GM23338 (cell line): ENCODE results near the gene NXF1. TPM values are rescaled to one million over a fixed set of nuclear protein-coding genes. Genes with fewer than 3 reads are reported as not detected.

Experiments used
- ATAC-seq: fragments of 200-7000 bp; cut with Tn5 transposase; 3 replicates; pipeline ENCODE4 v1.9.1; 2020
- DNase-seq: peaks from one replicate; pipeline ENCODE4 v3.0.0-alpha.2; 2015; ENCODE audit warnings: low spot score
- H2AFZ ChIP-seq: fragments of 200-600 bp; sonication (generic); 2 replicates; pipeline ENCODE4 v1.8.0; 2016; ENCODE audit warnings: antibody characterized with exemption, mild to moderate bottlenecking, moderate library complexity
- H3F3A ChIP-seq: fragments of 200-600 bp; sonication (generic); replicated peaks from 2 replicates; pipeline ENCODE4 v1.8.0; 2017; ENCODE audit warnings: antibody characterized with exemption, mixed run types, low read depth
- H3K27ac ChIP-seq: fragments of 200-600 bp; sonication (generic); 2 replicates; pipeline ENCODE4 v1.6.1; 2016; ENCODE audit warnings: low read depth
- H3K27me3 ChIP-seq: fragments of 200-600 bp; sonication (generic); 2 replicates; pipeline ENCODE4 v1.8.0; 2016; ENCODE audit warnings: mild to moderate bottlenecking, mixed run types, moderate library complexity; ENCODE audit not compliant: insufficient read depth
- H3K36me3 ChIP-seq: fragments of 200-600 bp; sonication (generic); 2 replicates; pipeline ENCODE4 v1.8.0; 2016; ENCODE audit warnings: mild to moderate bottlenecking; ENCODE audit not compliant: insufficient read depth
- H3K4me1 ChIP-seq: fragments of 200-600 bp; sonication (generic); 2 replicates; pipeline ENCODE4 v1.8.0; 2016; ENCODE audit warnings: mild to moderate bottlenecking, moderate library complexity; ENCODE audit not compliant: insufficient read depth
- H3K4me2 ChIP-seq: fragments of 200-600 bp; sonication (generic); 2 replicates; pipeline ENCODE4 v1.7.1; 2017; ENCODE audit warnings: mixed run types
- H3K4me3 ChIP-seq: fragments of 200-600 bp; sonication (generic); 2 replicates; pipeline ENCODE4 v1.6.1; 2016; ENCODE audit warnings: mixed run types
- H3K79me2 ChIP-seq: fragments of 200-600 bp; sonication (generic); replicated peaks from 2 replicates; pipeline ENCODE4 v1.8.0; 2017; ENCODE audit warnings: mild to moderate bottlenecking; ENCODE audit not compliant: insufficient read depth
- H3K9me2 ChIP-seq: fragments of 200-600 bp; sonication (generic); 2 replicates; pipeline ENCODE4 v1.8.0; 2017; ENCODE audit not compliant: insufficient read depth
- H4K20me1 ChIP-seq: fragments of 200-600 bp; sonication (generic); replicated peaks from 2 replicates; pipeline ENCODE4 v1.8.0; 2017; ENCODE audit warnings: mild to moderate bottlenecking; ENCODE audit not compliant: insufficient read depth
- H3K27ac Mint-ChIP-seq: 2 replicates; pipeline ENCODE4 v1.8.0; 2020; ENCODE audit warnings: inconsistent platforms, mild to moderate bottlenecking, moderate library complexity, mixed read lengths
- H3K27me3 Mint-ChIP-seq: 3 replicates; pipeline ENCODE4 v1.8.0; 2022; ENCODE audit warnings: low read depth, mild to moderate bottlenecking, moderate library complexity, mixed read lengths, inconsistent platforms; ENCODE audit not compliant: insufficient read depth, poor library complexity
- H3K36me3 Mint-ChIP-seq: 3 replicates; pipeline ENCODE4 v1.8.0; 2021; ENCODE audit warnings: low read depth, mild to moderate bottlenecking, inconsistent platforms, moderate library complexity, mixed read lengths
- H3K4me1 Mint-ChIP-seq: 3 replicates; pipeline ENCODE4 v1.8.0; 2020; ENCODE audit warnings: mild to moderate bottlenecking, inconsistent platforms, mixed read lengths
- H3K4me3 Mint-ChIP-seq: 3 replicates; pipeline ENCODE4 v1.8.0; 2021; ENCODE audit warnings: moderate library complexity, mild to moderate bottlenecking, inconsistent platforms, mixed read lengths
- H3K9me3 Mint-ChIP-seq: 3 replicates; pipeline ENCODE4 v1.8.0; 2020; ENCODE audit warnings: moderate library complexity, mild to moderate bottlenecking, inconsistent platforms, mixed read lengths
- CREB1 ChIP-seq: fragments of 250-450 bp; sonication (Bioruptor Pico); IDR thresholded peaks from 2 replicates; pipeline ENCODE4 v1.5.0; 2020; ENCODE audit warnings: low read depth, mild to moderate bottlenecking, moderate library complexity
- EZH2 ChIP-seq: fragments of 200-600 bp; sonication (generic); IDR thresholded peaks from one replicate; pipeline ENCODE4 v1.8.0; 2017; ENCODE audit warnings: antibody characterized with exemption, mild to moderate bottlenecking, low read depth; ENCODE audit not compliant: unreplicated experiment
- EZH2phosphoT487 ChIP-seq: fragments of 200-600 bp; sonication (generic); IDR thresholded peaks from one replicate; pipeline ENCODE4 v1.8.1; 2018; ENCODE audit warnings: antibody characterized with exemption; ENCODE audit not compliant: unreplicated experiment
- JUNB ChIP-seq: IDR thresholded peaks from one replicate; pipeline ENCODE4 v1.6.1; 2016; ENCODE audit warnings: antibody characterized with exemption; ENCODE audit not compliant: unreplicated experiment
- NANOG ChIP-seq: IDR thresholded peaks from 2 replicates; pipeline ENCODE4 v1.6.1; 2016; ENCODE audit warnings: antibody characterized with exemption, borderline replicate concordance
- POLR2AphosphoS5 ChIP-seq: IDR thresholded peaks from 2 replicates; pipeline ENCODE4 v1.6.1; 2016; ENCODE audit warnings: antibody characterized with exemption, low read depth
- STAT1 ChIP-seq: IDR thresholded peaks from one replicate; pipeline ENCODE4 v1.6.1; 2016; ENCODE audit warnings: antibody characterized with exemption; ENCODE audit not compliant: unreplicated experiment
- ZNF114 ChIP-seq: fragments of 250-450 bp; sonication (Bioruptor Pico); IDR thresholded peaks from 2 replicates; pipeline ENCODE4 v1.5.0; 2020; ENCODE audit warnings: mild to moderate bottlenecking, moderate library complexity
- ZNF331 ChIP-seq: fragments of 250-450 bp; sonication (Bioruptor Pico); IDR thresholded peaks from 2 replicates; pipeline ENCODE4 v1.5.0; 2020; ENCODE audit warnings: low read depth, mild to moderate bottlenecking, moderate library complexity
- polyA plus RNA-seq: library from polyadenylated mRNA; unstranded; fragments of >200 nt; fragmentation: Nextera tagmentation; extraction: Ambion mirVana; gene quantifications from 2 replicates; pipeline ENCODE4 v1.2.1, GENCODE V29; 2016
- total RNA-seq: library from RNA; depleted of rRNA; stranded (reverse); fragments of >200 nt; shearing (Covaris generic); gene quantifications from 2 replicates; pipeline ENCODE4 v1.2.3, GENCODE V29; 2014
- TF ChIP-seq, protein P1 (sequence below): IDR thresholded peaks from one replicate; pipeline ENCODE4 v1.6.1; 2018; ENCODE audit warnings: antibody characterized with exemption; ENCODE audit not compliant: unreplicated experiment
- TF ChIP-seq, protein P2 (sequence below): fragments of 250-450 bp; sonication (Bioruptor Pico); IDR thresholded peaks from 2 replicates; pipeline ENCODE4 v1.5.0; 2020; ENCODE audit warnings: mild to moderate bottlenecking, moderate library complexity

The NXF1 gene
- total and polyA plus RNA-seq, 2 experiments from 2014 or later: 31.7 to 31.8 TPM

DNA sequence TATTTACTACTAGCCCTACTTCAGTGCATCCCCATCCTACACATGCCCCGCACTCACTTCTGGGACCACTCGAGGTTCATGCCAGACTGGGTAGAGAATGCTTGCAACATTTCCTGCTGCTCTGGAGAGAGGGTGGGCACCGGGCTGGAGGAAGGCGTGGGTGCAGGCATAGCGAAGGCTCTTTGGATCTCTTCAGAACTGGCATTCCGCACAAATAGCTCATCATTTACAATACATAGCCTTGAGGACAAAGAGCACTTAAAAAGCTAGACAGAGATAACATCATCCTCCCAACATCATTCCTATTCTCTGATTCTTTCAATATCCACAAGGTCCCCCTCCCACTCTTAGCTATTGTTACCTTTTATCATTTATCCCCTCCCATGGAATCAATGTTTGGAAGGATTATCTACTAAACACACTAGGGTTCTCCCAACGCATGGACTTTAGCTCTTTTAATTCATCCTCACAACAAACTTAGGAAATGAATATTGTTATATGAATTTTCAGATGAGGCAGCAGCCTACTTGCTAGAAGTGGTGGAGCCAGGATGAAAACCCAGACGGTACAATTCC, 11.0 kb downstream of the NXF1 start (continued):
- no peak for TF ChIP-seq EZH2
- no peak for TF ChIP-seq STAT1
- TF ChIP-seq, protein P1, sequence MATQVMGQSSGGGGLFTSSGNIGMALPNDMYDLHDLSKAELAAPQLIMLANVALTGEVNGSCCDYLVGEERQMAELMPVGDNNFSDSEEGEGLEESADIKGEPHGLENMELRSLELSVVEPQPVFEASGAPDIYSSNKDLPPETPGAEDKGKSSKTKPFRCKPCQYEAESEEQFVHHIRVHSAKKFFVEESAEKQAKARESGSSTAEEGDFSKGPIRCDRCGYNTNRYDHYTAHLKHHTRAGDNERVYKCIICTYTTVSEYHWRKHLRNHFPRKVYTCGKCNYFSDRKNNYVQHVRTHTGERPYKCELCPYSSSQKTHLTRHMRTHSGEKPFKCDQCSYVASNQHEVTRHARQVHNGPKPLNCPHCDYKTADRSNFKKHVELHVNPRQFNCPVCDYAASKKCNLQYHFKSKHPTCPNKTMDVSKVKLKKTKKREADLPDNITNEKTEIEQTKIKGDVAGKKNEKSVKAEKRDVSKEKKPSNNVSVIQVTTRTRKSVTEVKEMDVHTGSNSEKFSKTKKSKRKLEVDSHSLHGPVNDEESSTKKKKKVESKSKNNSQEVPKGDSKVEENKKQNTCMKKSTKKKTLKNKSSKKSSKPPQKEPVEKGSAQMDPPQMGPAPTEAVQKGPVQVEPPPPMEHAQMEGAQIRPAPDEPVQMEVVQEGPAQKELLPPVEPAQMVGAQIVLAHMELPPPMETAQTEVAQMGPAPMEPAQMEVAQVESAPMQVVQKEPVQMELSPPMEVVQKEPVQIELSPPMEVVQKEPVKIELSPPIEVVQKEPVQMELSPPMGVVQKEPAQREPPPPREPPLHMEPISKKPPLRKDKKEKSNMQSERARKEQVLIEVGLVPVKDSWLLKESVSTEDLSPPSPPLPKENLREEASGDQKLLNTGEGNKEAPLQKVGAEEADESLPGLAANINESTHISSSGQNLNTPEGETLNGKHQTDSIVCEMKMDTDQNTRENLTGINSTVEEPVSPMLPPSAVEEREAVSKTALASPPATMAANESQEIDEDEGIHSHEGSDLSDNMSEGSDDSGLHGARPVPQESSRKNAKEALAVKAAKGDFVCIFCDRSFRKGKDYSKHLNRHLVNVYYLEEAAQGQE: no peak
- no peak for TF ChIP-seq POLR2AphosphoS5
- no peak for TF ChIP-seq EZH2phosphoT487
- no peak for TF ChIP-seq CREB1 (CRISPR knock-in tag)
- no peak for TF ChIP-seq JUNB
- no peak for TF ChIP-seq ZNF331 (CRISPR knock-in tag)

DNA sequence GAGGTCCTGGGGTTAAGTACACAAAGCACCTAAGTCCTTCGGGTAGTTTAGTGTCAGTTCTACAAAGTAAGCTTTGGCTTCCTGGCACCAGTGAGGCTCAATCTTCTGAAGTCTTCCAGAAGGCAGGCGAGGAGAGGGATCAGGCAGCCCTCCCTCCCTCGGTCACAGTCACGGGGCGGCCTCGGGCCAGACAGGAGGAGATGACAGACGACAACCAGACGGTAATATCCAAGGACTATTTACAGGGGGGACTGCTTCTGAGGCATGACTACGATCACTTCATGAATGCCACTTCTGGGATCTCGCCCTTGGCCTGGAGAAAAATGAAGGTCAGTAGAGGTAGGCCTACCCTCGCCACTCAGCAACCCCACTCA, 13.1 kb downstream of the NXF1 start:
- no peaks in the 10 kb centered on the region; the same call in 2 of the 3 replicates for H3K9me3 Mint-ChIP-seq
- peaks cover 11% of the 10 kb centered on the region; the same call in 1 of the 2 replicates for H3K4me1 ChIP-seq
- peak overlapping the region; percentile 87 for H3K27ac Mint-ChIP-seq
- peaks cover 83% of the 10 kb centered on the region for H3K36me3 Mint-ChIP-seq
- H2AFZ ChIP-seq: no peak overlapping the region
- peaks cover 40% of the 10 kb centered on the region for H3K79me2 ChIP-seq
- peak overlapping the region; percentile 97 for H3K4me2 ChIP-seq
- TF ChIP-seq, protein P2, sequence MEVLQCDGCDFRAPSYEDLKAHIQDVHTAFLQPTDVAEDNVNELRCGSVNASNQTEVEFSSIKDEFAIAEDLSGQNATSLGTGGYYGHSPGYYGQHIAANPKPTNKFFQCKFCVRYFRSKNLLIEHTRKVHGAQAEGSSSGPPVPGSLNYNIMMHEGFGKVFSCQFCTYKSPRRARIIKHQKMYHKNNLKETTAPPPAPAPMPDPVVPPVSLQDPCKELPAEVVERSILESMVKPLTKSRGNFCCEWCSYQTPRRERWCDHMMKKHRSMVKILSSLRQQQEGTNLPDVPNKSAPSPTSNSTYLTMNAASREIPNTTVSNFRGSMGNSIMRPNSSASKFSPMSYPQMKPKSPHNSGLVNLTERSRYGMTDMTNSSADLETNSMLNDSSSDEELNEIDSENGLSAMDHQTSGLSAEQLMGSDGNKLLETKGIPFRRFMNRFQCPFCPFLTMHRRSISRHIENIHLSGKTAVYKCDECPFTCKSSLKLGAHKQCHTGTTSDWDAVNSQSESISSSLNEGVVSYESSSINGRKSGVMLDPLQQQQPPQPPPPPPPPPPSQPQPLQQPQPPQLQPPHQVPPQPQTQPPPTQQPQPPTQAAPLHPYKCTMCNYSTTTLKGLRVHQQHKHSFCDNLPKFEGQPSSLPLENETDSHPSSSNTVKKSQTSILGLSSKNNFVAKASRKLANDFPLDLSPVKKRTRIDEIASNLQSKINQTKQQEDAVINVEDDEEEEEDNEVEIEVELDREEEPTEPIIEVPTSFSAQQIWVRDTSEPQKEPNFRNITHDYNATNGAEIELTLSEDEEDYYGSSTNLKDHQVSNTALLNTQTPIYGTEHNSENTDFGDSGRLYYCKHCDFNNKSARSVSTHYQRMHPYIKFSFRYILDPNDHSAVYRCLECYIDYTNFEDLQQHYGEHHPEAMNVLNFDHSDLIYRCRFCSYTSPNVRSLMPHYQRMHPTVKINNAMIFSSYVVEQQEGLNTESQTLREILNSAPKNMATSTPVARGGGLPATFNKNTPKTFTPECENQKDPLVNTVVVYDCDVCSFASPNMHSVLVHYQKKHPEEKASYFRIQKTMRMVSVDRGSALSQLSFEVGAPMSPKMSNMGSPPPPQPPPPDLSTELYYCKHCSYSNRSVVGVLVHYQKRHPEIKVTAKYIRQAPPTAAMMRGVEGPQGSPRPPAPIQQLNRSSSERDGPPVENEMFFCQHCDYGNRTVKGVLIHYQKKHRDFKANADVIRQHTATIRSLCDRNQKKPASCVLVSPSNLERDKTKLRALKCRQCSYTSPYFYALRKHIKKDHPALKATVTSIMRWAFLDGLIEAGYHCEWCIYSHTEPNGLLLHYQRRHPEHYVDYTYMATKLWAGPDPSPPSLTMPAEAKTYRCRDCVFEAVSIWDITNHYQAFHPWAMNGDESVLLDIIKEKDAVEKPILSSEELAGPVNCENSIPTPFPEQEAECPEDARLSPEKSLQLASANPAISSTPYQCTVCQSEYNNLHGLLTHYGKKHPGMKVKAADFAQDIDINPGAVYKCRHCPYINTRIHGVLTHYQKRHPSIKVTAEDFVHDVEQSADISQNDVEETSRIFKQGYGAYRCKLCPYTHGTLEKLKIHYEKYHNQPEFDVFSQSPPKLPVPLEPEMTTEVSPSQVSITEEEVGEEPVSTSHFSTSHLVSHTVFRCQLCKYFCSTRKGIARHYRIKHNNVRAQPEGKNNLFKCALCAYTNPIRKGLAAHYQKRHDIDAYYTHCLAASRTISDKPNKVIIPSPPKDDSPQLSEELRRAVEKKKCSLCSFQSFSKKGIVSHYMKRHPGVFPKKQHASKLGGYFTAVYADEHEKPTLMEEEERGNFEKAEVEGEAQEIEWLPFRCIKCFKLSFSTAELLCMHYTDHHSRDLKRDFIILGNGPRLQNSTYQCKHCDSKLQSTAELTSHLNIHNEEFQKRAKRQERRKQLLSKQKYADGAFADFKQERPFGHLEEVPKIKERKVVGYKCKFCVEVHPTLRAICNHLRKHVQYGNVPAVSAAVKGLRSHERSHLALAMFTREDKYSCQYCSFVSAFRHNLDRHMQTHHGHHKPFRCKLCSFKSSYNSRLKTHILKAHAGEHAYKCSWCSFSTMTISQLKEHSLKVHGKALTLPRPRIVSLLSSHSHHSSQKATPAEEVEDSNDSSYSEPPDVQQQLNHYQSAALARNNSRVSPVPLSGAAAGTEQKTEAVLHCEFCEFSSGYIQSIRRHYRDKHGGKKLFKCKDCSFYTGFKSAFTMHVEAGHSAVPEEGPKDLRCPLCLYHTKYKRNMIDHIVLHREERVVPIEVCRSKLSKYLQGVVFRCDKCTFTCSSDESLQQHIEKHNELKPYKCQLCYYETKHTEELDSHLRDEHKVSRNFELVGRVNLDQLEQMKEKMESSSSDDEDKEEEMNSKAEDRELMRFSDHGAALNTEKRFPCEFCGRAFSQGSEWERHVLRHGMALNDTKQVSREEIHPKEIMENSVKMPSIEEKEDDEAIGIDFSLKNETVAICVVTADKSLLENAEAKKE (CRISPR knock-in tag): no peak
- no peak for TF ChIP-seq NANOG
- no peak for TF ChIP-seq ZNF114 (CRISPR knock-in tag)
- no peak for TF ChIP-seq EZH2phosphoT487
- H3K36me3 ChIP-seq: peaks cover 48% of the 10 kb centered on the region
- H3K27me3 Mint-ChIP-seq: peaks cover 21% of the 10 kb centered on the region
- H3F3A ChIP-seq: peaks cover 64% of the 10 kb centered on the region
- no peaks in the 10 kb centered on the region for H3K9me2 ChIP-seq
- no peaks in the 10 kb centered on the region for H3K27me3 ChIP-seq
- peak overlapping the region; percentile 85 for H3K27ac ChIP-seq
- H3K4me3 Mint-ChIP-seq: peak overlapping the region; percentile 94
- peak overlapping the region; percentile 98 for H3K4me3 ChIP-seq
- peaks cover 26% of the 10 kb centered on the region for H3K4me1 Mint-ChIP-seq
- DNase-seq (peak; percentile 46), ATAC-seq (peak; percentile 6)
- H4K20me1 ChIP-seq: peaks cover 3% of the 10 kb centered on the region
